Bronchial epithelial cell (primary cell): ENCODE measurements around the gene ARID1A. TPM values are rescaled to one million over a fixed set of nuclear protein-coding genes. Genes with fewer than 3 reads are reported as not detected.

Source experiments
- DNase-seq: peaks from one replicate; pipeline ENCODE4 v3.0.0-alpha.2; 2010; ENCODE audit warnings: low read depth
- FAIRE-seq: peaks from 2 replicates; lab custom pipeline; 2011; peaks lifted over from hg19 to GRCh38; lab: Jason Lieb, UNC
- H3K27me3 ChIP-seq: 2 replicates; pipeline ENCODE4 v1.5.1; 2011; ENCODE audit warnings: low read length; ENCODE audit not compliant: control insufficient read depth, insufficient read depth
- H3K36me3 ChIP-seq: 2 replicates; pipeline ENCODE4 v1.5.1; 2011; ENCODE audit warnings: low read length; ENCODE audit not compliant: control insufficient read depth, insufficient read depth
- H3K4me3 ChIP-seq: 2 replicates; pipeline ENCODE4 v1.5.1; 2011; ENCODE audit warnings: mild to moderate bottlenecking, low read depth, low read length, control low read depth
- total RNA-seq: library from RNA; depleted of rRNA; stranded (reverse); fragments of >200 nt; gene quantifications from 2 replicates; pipeline ENCODE4 v1.2.1, GENCODE V29; 2014
- TF ChIP-seq, protein P1 (sequence below): IDR thresholded peaks from 2 replicates; pipeline ENCODE4 v1.5.1; 2011; ENCODE audit warnings: mild to moderate bottlenecking, moderate library complexity, low read length, control low read depth, inconsistent platforms; ENCODE audit not compliant: insufficient read depth, severe bottlenecking

Gene ARID1A
- total RNA-seq, 1 donor from 2014 or later, result 8.7 TPM

- Histone ChIP-seq H3K36me3 (no peaks in the 10 kb centered on the region), H3K27me3 (no peaks in the 10 kb centered on the region), H3K4me3 (no peak overlapping the region)
- DNase-seq, result no peak
- no peak for FAIRE-seq
- TF ChIP-seq, protein P1, sequence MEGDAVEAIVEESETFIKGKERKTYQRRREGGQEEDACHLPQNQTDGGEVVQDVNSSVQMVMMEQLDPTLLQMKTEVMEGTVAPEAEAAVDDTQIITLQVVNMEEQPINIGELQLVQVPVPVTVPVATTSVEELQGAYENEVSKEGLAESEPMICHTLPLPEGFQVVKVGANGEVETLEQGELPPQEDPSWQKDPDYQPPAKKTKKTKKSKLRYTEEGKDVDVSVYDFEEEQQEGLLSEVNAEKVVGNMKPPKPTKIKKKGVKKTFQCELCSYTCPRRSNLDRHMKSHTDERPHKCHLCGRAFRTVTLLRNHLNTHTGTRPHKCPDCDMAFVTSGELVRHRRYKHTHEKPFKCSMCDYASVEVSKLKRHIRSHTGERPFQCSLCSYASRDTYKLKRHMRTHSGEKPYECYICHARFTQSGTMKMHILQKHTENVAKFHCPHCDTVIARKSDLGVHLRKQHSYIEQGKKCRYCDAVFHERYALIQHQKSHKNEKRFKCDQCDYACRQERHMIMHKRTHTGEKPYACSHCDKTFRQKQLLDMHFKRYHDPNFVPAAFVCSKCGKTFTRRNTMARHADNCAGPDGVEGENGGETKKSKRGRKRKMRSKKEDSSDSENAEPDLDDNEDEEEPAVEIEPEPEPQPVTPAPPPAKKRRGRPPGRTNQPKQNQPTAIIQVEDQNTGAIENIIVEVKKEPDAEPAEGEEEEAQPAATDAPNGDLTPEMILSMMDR, result no peak
Observed at GRCh38 chr1:26814377-26814776, 118.6 kb downstream of the ARID1A start.

- TF ChIP-seq, protein P1, result no peak
- FAIRE-seq, result no peak
- no peak for DNase-seq
- Histone ChIP-seq H3K4me3 (no peak overlapping the region), H3K27me3 (no peaks in the 10 kb centered on the region), H3K36me3 (no peaks in the 10 kb centered on the region)
Observed at GRCh38 chr1:26814893-26815292, 119.1 kb downstream of the ARID1A start.

- H3K36me3 ChIP-seq, result no peaks in the 10 kb centered on the region
- H3K4me3 ChIP-seq, result no peak overlapping the region
- no peaks in the 10 kb centered on the region for H3K27me3 ChIP-seq
- TF ChIP-seq, protein P1, result no peak
- FAIRE-seq, result no peak
- DNase-seq, result no peak
Observed at GRCh38 chr1:26820784-26821269, 125.0 kb downstream of the ARID1A start.

DNA sequence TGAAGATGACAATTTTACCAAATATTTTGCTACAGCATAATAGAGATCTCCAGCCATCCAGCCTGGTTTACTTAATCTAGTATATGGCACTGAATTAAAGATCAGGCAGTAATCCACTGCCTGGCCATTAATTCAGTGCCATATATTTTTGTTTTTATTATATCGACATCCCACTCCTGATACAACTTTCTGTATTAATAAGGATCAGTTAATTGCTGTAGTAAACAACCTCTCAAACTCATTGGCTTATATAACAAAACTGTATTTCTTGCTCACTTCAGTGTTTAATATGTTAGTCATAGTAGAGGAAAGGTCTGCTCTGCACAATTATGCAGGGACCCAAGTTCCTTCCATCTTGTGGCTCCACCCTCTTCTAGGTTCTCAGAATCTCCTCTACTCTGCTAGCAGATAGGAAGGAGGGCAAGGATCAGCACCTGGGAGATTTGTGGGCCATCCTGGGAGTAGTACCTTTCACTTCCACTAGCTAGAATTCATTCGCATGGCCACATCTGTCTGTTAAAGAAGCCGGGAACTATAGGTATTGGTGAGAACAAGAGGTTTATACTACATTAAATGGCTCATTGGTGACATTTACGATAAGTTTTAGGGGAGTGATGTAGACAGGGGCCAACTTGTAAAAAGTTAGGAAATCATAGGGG, 127.1 kb downstream of the ARID1A start:
- Histone ChIP-seq H3K4me3 (no peak overlapping the region), H3K36me3 (no peaks in the 10 kb centered on the region), H3K27me3 (no peaks in the 10 kb centered on the region)
- TF ChIP-seq, protein P1, result no peak
- no peak for DNase-seq
- FAIRE-seq, result no peak

DNA sequence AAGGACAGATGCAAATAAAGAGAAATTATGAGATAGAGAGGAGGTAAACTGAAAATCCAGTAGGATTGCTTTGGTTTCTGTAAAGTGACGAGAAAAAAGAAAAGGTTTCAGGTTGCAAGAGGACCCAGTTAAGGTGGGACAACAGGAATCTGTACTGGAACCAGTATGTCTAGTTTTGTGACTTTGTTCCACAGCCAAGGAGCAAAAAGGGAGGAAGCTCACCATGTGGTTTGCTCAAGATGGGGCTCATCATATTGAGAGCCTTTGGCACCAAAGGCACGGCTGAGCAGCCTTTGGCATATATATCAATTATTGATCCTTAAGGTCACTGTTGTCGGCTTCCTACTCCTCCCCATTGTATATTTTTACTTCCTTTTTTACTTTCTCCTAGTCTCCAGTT, 128.9 kb downstream of the ARID1A start:
- H3K36me3 ChIP-seq, result no peaks in the 10 kb centered on the region
- DNase-seq (peak; percentile 52), FAIRE-seq (no peak)
- TF ChIP-seq, protein P1, result no peak
- H3K27me3 ChIP-seq, result no peaks in the 10 kb centered on the region
- no peak overlapping the region for H3K4me3 ChIP-seq
